Measurements from ENCODE around the gene CCDC142. TPM values are rescaled to one million over a fixed set of nuclear protein-coding genes. Genes with fewer than 3 reads are reported as not detected.
A peak's percentile ranks its signal among the peaks of the same experiment; 100 is the strongest.

The CCDC142 gene
- total and polyA plus RNA-seq, 4 experiments from 2014 or later, result 3.6 to 67.6 (median 37.1) TPM

- peaks cover 53% of the 10 kb centered on the region for H3K4me1 ChIP-seq (ENCODE audit: insufficient read depth, low read length)
- POLR2A ChIA-PET (ENCODE audit: partially characterized antibody), result interaction anchor here (1.1 to 8.0 kb wide), 5 partner anchors 14 to 29 kb away, joined by 3 to 60 read pairs (median 26); partner anchors contain the start of genes AUP1, CCDC142, HTRA2 and MRPL53
- H3K36me3 ChIP-seq (ENCODE audit: insufficient read depth, low read length), result peaks cover 15% of the 10 kb centered on the region
- Mint-ChIP-seq H3K27me3 (peaks cover 24 to 68% of the 10 kb centered on the region in 2 donors), H3K36me3 (peaks cover 26% of the 10 kb centered on the region in 2 donors), H3K9me3 (peaks cover 0 to under 1% (median 0%) of the 10 kb centered on the region in 8 donors), H3K4me3 (peak overlapping the region; percentile 60 to 83 (median 74)), H3K4me1 (peaks cover 20 to 87% (median 55%) of the 10 kb centered on the region in 4 donors), H3K27ac (peak overlapping the region in 2 of 7 donors; percentile 59 to 65)
- no peak for DNase-seq
- H3K9me3 ChIP-seq (ENCODE audit: control insufficient read depth in 1 of 2, low read length in 2 of 2), result no peaks in the 10 kb centered on the region
- peaks cover 38% of the 10 kb centered on the region for H3K27me3 ChIP-seq (ENCODE audit: insufficient read depth, low read length)
- CTCF ChIA-PET (ENCODE audit: partially characterized antibody), result interaction anchor here (1.2 kb wide), 1 partner anchor 19 kb away, joined by 5 read pairs; the partner anchor contains the start of genes CCDC142 and TTC31
- H3K27ac ChIP-seq (ENCODE audit: low read depth, low read length), result no peak overlapping the region
- H3K4me3 ChIP-seq (ENCODE audit: low read length in 2 of 2), result no peak overlapping the region
- intact Hi-C loops (cut with micrococcal nuclease), result no loop called here
Observed at GRCh38 chr2:74502147-74502719, 19.4 kb upstream of the CCDC142 start.

GRCh38 chr2:74501335-74502071 lies 18.7 kb upstream of the CCDC142 start:
- Mint-ChIP-seq H3K4me3 (peak overlapping the region in 6 of 8 donors; percentile 56 to 83 (median 61)), H3K9me3 (no peaks in the 10 kb centered on the region), H3K4me1 (peaks cover 15 to 80% (median 49%) of the 10 kb centered on the region in 4 donors), H3K27ac (peak overlapping the region in 1 of 7 donors; percentile 59), H3K36me3 (peaks cover 19 to 20% of the 10 kb centered on the region in 2 donors), H3K27me3 (peaks cover 24 to 62% of the 10 kb centered on the region in 2 donors)
- POLR2A ChIA-PET (ENCODE audit: partially characterized antibody), result interaction anchor here (0.9 to 8.0 kb wide), 6 partner anchors 12 to 28 kb away, joined by 3 to 28 read pairs (median 8); partner anchors contain the start of genes AUP1, CCDC142, HTRA2 and MRPL53
- CTCF ChIA-PET (ENCODE audit: partially characterized antibody), result interaction anchor here (0.9 to 1.3 kb wide), 4 partner anchors 18 to 84 kb away, joined by 3 to 5 read pairs (median 4); partner anchors contain the start of genes CCDC142 and TTC31
- intact Hi-C loops (cut with micrococcal nuclease), result no loop called here
- no peaks in the 10 kb centered on the region for H3K9me3 ChIP-seq (ENCODE audit: control insufficient read depth in 1 of 2, low read length in 2 of 2)
- peaks cover 41% of the 10 kb centered on the region for H3K27me3 ChIP-seq (ENCODE audit: insufficient read depth, low read length)
- peaks cover 48% of the 10 kb centered on the region for H3K4me1 ChIP-seq (ENCODE audit: insufficient read depth, low read length)
- no peak for DNase-seq
- no peak overlapping the region for H3K27ac ChIP-seq (ENCODE audit: low read depth, low read length)
- no peak overlapping the region for H3K4me3 ChIP-seq (ENCODE audit: low read length in 2 of 2)
- H3K36me3 ChIP-seq (ENCODE audit: insufficient read depth, low read length), result peaks cover 15% of the 10 kb centered on the region

GRCh38 chr2:74500578-74500946 lies 17.8 kb upstream of the CCDC142 start:
- Histone ChIP-seq H3K27me3 (ENCODE audit: insufficient read depth, low read length) (peaks cover 41% of the 10 kb centered on the region), H3K36me3 (ENCODE audit: insufficient read depth, low read length) (peaks cover 11% of the 10 kb centered on the region), H3K9me3 (ENCODE audit: control insufficient read depth in 1 of 2, low read length in 2 of 2) (no peaks in the 10 kb centered on the region), H3K4me1 (ENCODE audit: insufficient read depth, low read length) (peaks cover 39% of the 10 kb centered on the region), H3K4me3 (ENCODE audit: low read length in 2 of 2) (no peak overlapping the region), H3K27ac (ENCODE audit: low read depth, low read length) (no peak overlapping the region)
- Mint-ChIP-seq H3K4me3 (peak overlapping the region in 2 of 8 donors; percentile 25 to 56), H3K4me1 (peaks cover 14 to 74% (median 45%) of the 10 kb centered on the region in 4 donors), H3K9me3 (no peaks in the 10 kb centered on the region), H3K36me3 (peaks cover 15% of the 10 kb centered on the region in 2 donors), H3K27me3 (peaks cover 24 to 61% of the 10 kb centered on the region in 2 donors), H3K27ac (no peak overlapping the region)
- CTCF ChIA-PET (ENCODE audit: partially characterized antibody), result interaction anchor here (1.2 to 1.3 kb wide), 2 partner anchors 57 to 85 kb away, joined by 3 read pairs; no protein-coding TSS in a partner anchor
- intact Hi-C loops (cut with micrococcal nuclease), result no loop called here
- POLR2A ChIA-PET (ENCODE audit: partially characterized antibody), result interaction anchor here (0.9 to 8.0 kb wide), 7 partner anchors 12 to 29 kb away, joined by 3 to 28 read pairs (median 6); partner anchors contain the start of genes AUP1, CCDC142, HTRA2 and MRPL53
- no peak for DNase-seq

- Mint-ChIP-seq H3K27ac (peak overlapping the region in 1 of 7 donors; percentile 30), H3K27me3 (peaks cover 24 to 58% of the 10 kb centered on the region in 2 donors)
- peaks cover 37% of the 10 kb centered on the region for H3K4me1 ChIP-seq (ENCODE audit: insufficient read depth, low read length)
Observed at GRCh38 chr2:74499940-74500577, 17.3 kb upstream of the CCDC142 start.

GRCh38 chr2:74499267-74499939 lies 16.6 kb upstream of the CCDC142 start, which contains the start of gene LBX2:
Gene LBX2, minus strand, starts transcription at chr2:74499603. Its CDS starts 66 bp downstream, at chr2:74499537.
- H3K4me1 ChIP-seq (ENCODE audit: insufficient read depth, low read length), result peaks cover 37% of the 10 kb centered on the region
- H3K9me3 ChIP-seq (ENCODE audit: control insufficient read depth in 1 of 2, low read length in 2 of 2), result no peaks in the 10 kb centered on the region
- Mint-ChIP-seq H3K27me3 (peaks cover 22 to 52% of the 10 kb centered on the region in 2 donors), H3K36me3 (peaks cover 3 to 4% of the 10 kb centered on the region in 2 donors), H3K27ac (peak within 1 kb of the TSS in 5 of 7 donors; percentile 30 to 63 (median 39)), H3K4me1 (peaks cover 12 to 63% (median 39%) of the 10 kb centered on the region in 4 donors), H3K4me3 (peak within 1 kb of the TSS; percentile 78 to 96 (median 89)), H3K9me3 (no peaks in the 10 kb centered on the region)
- H3K4me3 ChIP-seq (ENCODE audit: low read length in 2 of 2), result peak within 1 kb of the TSS; percentile 52 to 64
- no peaks in the 10 kb centered on the region for H3K36me3 ChIP-seq (ENCODE audit: insufficient read depth, low read length)
- ChIA-PET CTCF (ENCODE audit: partially characterized antibody) (interaction anchor here (2.3 kb wide), 1 partner anchor 88 kb away, joined by 9 read pairs; no protein-coding TSS in a partner anchor), POLR2A (ENCODE audit: partially characterized antibody) (interaction anchor here (0.6 to 8.0 kb wide), 5 partner anchors 16 to 565 kb away, joined by 3 to 28 read pairs (median 7); partner anchors contain the start of genes CCDC142, MRPL53, TTC31 and WBP1)
- no peak for DNase-seq
- intact Hi-C loops (cut with micrococcal nuclease), result no loop called here
- no peak within 1 kb of the TSS for H3K27ac ChIP-seq (ENCODE audit: low read depth, low read length)
- peaks cover 39% of the 10 kb centered on the region for H3K27me3 ChIP-seq (ENCODE audit: insufficient read depth, low read length)

More at GRCh38 chr2:74499940-74500577, 17.3 kb upstream of the CCDC142 start:
- Histone ChIP-seq H3K27me3 (ENCODE audit: insufficient read depth, low read length) (peaks cover 41% of the 10 kb centered on the region), H3K9me3 (ENCODE audit: control insufficient read depth in 1 of 2, low read length in 2 of 2) (no peaks in the 10 kb centered on the region), H3K36me3 (ENCODE audit: insufficient read depth, low read length) (peaks cover 6% of the 10 kb centered on the region), H3K27ac (ENCODE audit: low read depth, low read length) (no peak overlapping the region), H3K4me3 (ENCODE audit: low read length in 2 of 2) (no peak overlapping the region)
- no peak for DNase-seq
- H3K4me1 Mint-ChIP-seq, result peaks cover 13 to 69% (median 43%) of the 10 kb centered on the region in 4 donors
- ChIA-PET POLR2A (ENCODE audit: partially characterized antibody) (interaction anchor here (0.6 to 8.0 kb wide), 9 partner anchors 11 to 566 kb away, joined by 3 to 28 read pairs (median 6); partner anchors contain the start of genes AUP1, CCDC142, HTRA2 and MRPL53), CTCF (ENCODE audit: partially characterized antibody) (interaction anchor here (1.2 to 1.3 kb wide), 2 partner anchors 58 to 86 kb away, joined by 3 read pairs; no protein-coding TSS in a partner anchor)
- peak overlapping the region in 6 of 8 donors; percentile 2 to 74 (median 44) for H3K4me3 Mint-ChIP-seq
- intact Hi-C loops (cut with micrococcal nuclease), result no loop called here
- no peaks in the 10 kb centered on the region for H3K9me3 Mint-ChIP-seq
- H3K36me3 Mint-ChIP-seq, result peaks cover 10% of the 10 kb centered on the region in 2 donors
